IPS-NIHi7 (cell line): ENCODE data around the gene PRR14.
"Not testable (repeated sequence)": the region's sequence is repeated elsewhere in the genome, so short reads cannot be mapped to it uniquely, and the experiment has no call there.

Source experiments
- DNase-seq: peaks from one replicate; pipeline ENCODE4 v3.0.0; 2012; ENCODE audit warnings: mixed read lengths; ENCODE audit errors: extremely low spot score

Gene PRR14

GRCh38 chr16:30692396-30693064, 41.8 kb downstream of the PRR14 start:
- DNase-seq: peak; percentile 44

- DNase-seq: no peak
Observed at GRCh38 chr16:30694926-30695693, 44.4 kb downstream of the PRR14 start.

- DNase-seq: not testable (repeated sequence)
Observed at GRCh38 chr16:30696646-30697045, 45.9 kb downstream of the PRR14 start.

- DNase-seq: peak; percentile 93
Observed at GRCh38 chr16:30697264-30698138, 46.7 kb downstream of the PRR14 start.

GRCh38 chr16:30698139-30698815, 47.5 kb downstream of the PRR14 start:
- DNase-seq: peak; percentile 96

GRCh38 chr16:30698816-30699614, 48.3 kb downstream of the PRR14 start, which contains the start of gene SRCAP:
TSS of gene SRCAP (plus strand) at chr16:30699171. CDS start at chr16:30700825, 1,654 bp downstream.
- DNase-seq: peak; percentile 93

GRCh38 chr16:30699615-30700099, 48.9 kb downstream of the PRR14 start:
- DNase-seq: no peak

- no peak for DNase-seq
Observed at GRCh38 chr16:30700491-30700890, 49.7 kb downstream of the PRR14 start.

GRCh38 chr16:30700971-30701370, 50.2 kb downstream of the PRR14 start:
- DNase-seq: no peak

GRCh38 chr16:30703071-30703470, 52.3 kb downstream of the PRR14 start:
- not testable (repeated sequence) for DNase-seq

GRCh38 chr16:30703971-30704370, 53.2 kb downstream of the PRR14 start:
- no peak for DNase-seq
